Heart left ventricle (tissue), 16 donors: Measurements from ENCODE around the gene CD300LF. TPM values are rescaled to one million over a fixed set of nuclear protein-coding genes. Genes with fewer than 3 reads are reported as not detected.

ENCODE experiments used
- ATAC-seq, 4 donors: fragments of 200-7000 bp; cut with Tn5 transposase; one replicate each; pipeline ENCODE4 v1.9.1; 2020 to 2022; ENCODE audit warnings: moderate library complexity in 4 of 4, mild to moderate bottlenecking in 3 of 4, moderate number of reproducible peaks in 1 of 4
- DNase-seq, 5 donors: peaks; one replicate each; pipeline ENCODE4 v3.0.0-alpha.2; 2020
- H3K27ac ChIP-seq, 12 donors: fragments of 200-600 bp; sonication (generic) in 4 of 12; one replicate each; pipeline versions ENCODE4 v1.5.0 to v1.8.0; 2016 to 2022; ENCODE audit warnings: mild to moderate bottlenecking in 2 of 12
- H3K27me3 ChIP-seq, 9 donors: fragments of 200-600 bp; sonication (generic) in 2 of 9; one replicate each; pipeline versions ENCODE4 v1.5.1 to v1.8.0; 2016 to 2022; ENCODE audit warnings: mild to moderate bottlenecking in 3 of 9
- H3K36me3 ChIP-seq, 9 donors: fragments of 200-600 bp; sonication (generic) in 2 of 9; one replicate each; pipeline versions ENCODE4 v1.5.0 to v1.8.0; 2018 to 2022; ENCODE audit warnings: mild to moderate bottlenecking in 2 of 9
- H3K4me1 ChIP-seq, 12 donors: fragments of 200-600 bp; sonication (generic) in 4 of 12; one replicate each; pipeline versions ENCODE4 v1.5.0 to v1.8.0; 2016 to 2022; ENCODE audit warnings: mild to moderate bottlenecking in 3 of 12
- H3K4me3 ChIP-seq, 12 donors: fragments of 200-600 bp; sonication (generic) in 4 of 12; one replicate each; pipeline versions ENCODE4 v1.5.0 to v1.8.0; 2017 to 2022; ENCODE audit warnings: mild to moderate bottlenecking in 9 of 12, moderate library complexity in 4 of 12
- H3K9me3 ChIP-seq, 12 donors: fragments of 200-600 bp; sonication (generic) in 4 of 12; one replicate each; pipeline versions ENCODE4 v1.5.0 to v1.8.0; 2016 to 2022; ENCODE audit warnings: mild to moderate bottlenecking in 1 of 12
- CTCF ChIP-seq, 12 donors: fragments of 200-600 bp; sonication (generic) in 4 of 12; IDR thresholded peaks; one replicate each; pipeline versions ENCODE4 v1.5.0 to v1.8.0; 2018 to 2022; ENCODE audit warnings: antibody characterized with exemption in 12 of 12, mild to moderate bottlenecking in 5 of 12
- POLR2A ChIP-seq, 2 donors: fragments of 450-650 bp; IDR thresholded peaks; one replicate each; pipeline ENCODE4 v1.6.1; 2017; ENCODE audit warnings: antibody characterized with exemption in 2 of 2, mild to moderate bottlenecking in 2 of 2, moderate library complexity in 2 of 2
- WGBS, 4 donors: extraction: QIAGEN DNeasy Blood & Tissue Kit in 2 of 4; methylation state at CpG; one replicate each; pipeline versions ENCODE4 v1.1.5 to v1.1.7; 2013 to 2018; 5-methylcytosine and 5-hydroxymethylcytosine counted together
- intact Hi-C, 10 donors: fragments of 100-400 bp; cut with DNase I; formaldehyde crosslinking; loops; one replicate each; pipeline versions ENCODE4 v1.11.1 to v1.14.2; 2022
- polyA plus RNA-seq, 2 donors: library from polyadenylated mRNA; stranded (reverse); fragments of 200-250 nt; gene quantifications; one replicate each; pipeline ENCODE4 v1.2.3, GENCODE V29; 2013
- total RNA-seq, 9 donors: library from RNA; depleted of rRNA in 2 of 9; stranded (reverse); fragments of >200 nt in 2 of 9; fragmentation: NEBNext Ultra II Directional in 3 of 9; extraction: Animal tissue kit (Norgen Biotek cat#: 25700) in 3 of 9; gene quantifications; one replicate each; pipeline versions ENCODE4 v1.1.0 to v1.2.4, GENCODE V29; 2016 to 2023
- donor health status: ischemic (EF 13 %, LVEDD 7.1; RV severe dilation, severe dysfunction).
- donor health status: healthy with polysubstance abuse.
- donor health status: DM: no; HTN: yes; CAD: no.
- donor health status: DM: no; HTN: no; CAD: no.
- donor health status: ischemic (EF 25% LVEDD 6.9; RV normal size, moderate dysfunction).
- donor health status: ischemic (EF 25% LVEDD 5.7; RV mildly dilated, moderate dysfunction).
- donor health status: healthy.
- donor health status: DM: yes; HTN: yes; CAD: no.
- donor health status: ischemic (EF 35%, LVEDD 5.7; RV mildly dilated, moderate dysfunction).
- donor health status: nonischemic (EF 11% LVEDD 7.7; RV severe dilation, severe dysfunction).
- donor health status: DM: yes; HTN: yes; CAD: no.
- donor health status: PGD.
- donor health status: ischemic (EF 29% LVEDD 5.4; RV normal size, mild dysfunction).
- donor health status: nonischemic (EF 23%, LVEDD 6.1; RV moderate dilation, normal function).

Gene CD300LF
- total and polyA plus RNA-seq, 11 donors: 0.15 to 7.0 (median 0.42) TPM; not detected in 2

DNA sequence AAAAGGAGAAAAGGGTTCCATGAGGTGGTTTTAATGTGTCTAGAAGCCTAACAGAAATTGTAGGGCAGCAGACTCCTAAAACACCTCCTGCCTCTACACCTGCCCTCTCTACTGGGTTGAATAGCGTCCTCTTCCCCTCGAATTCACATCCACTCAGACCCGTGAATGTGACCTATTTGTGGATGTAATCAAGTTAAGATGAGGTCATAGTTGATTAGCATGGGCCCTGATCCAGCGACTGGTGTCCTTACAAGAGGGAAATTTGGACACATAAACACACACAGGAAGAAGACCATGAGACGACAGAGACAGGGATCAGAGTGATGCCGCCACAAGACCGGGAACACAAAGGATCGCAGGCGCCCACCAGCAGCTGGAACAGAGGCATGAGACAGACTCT is 13.5 kb downstream of the CD300LF start:
- intact Hi-C loops: no loop called here
- Histone ChIP-seq H3K36me3 (no peaks in the 10 kb centered on the region), H3K27me3 (peaks cover 0 to 13% (median 0%) of the 10 kb centered on the region in 9 donors), H3K9me3 (no peaks in the 10 kb centered on the region), H3K4me1 (no peaks in the 10 kb centered on the region), H3K4me3 (no peak overlapping the region), H3K27ac (no peak overlapping the region)
- no peak for TF ChIP-seq CTCF (IDR thresholded peaks at IDR 0.05)
- no peak for TF ChIP-seq POLR2A (IDR thresholded peaks at IDR 0.05)
- 60 to 73% (median 64%) methylated on average over 9 of the region's 9 CpGs for WGBS, 4 donors
- no peak for DNase-seq
- no peak for ATAC-seq

DNA sequence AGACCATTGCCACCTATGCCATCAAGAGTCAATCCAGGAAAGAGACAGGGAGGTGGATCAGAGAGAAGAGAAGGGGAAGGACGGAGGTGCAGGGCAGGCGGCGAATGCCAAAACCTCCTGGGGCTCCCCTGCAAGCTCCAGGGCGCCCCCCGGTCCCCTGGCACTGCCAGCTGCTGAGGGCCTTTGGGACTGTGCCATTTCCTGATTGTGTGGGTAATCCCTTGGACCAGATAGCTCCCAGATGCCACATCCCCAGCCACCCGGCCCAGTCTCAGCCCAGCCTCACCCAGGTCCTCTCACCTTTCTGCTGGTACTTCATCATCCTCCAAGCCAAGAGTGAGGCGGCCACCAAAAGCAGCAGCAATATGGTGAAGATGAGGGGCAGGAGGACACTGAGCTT is 14.7 kb downstream of the CD300LF start:
- Histone ChIP-seq H3K9me3 (no peaks in the 10 kb centered on the region), H3K4me1 (no peaks in the 10 kb centered on the region), H3K27ac (no peak overlapping the region), H3K27me3 (peaks cover 0 to 13% (median 0%) of the 10 kb centered on the region in 9 donors), H3K4me3 (no peak overlapping the region), H3K36me3 (no peaks in the 10 kb centered on the region)
- WGBS, 4 donors: 81 to 88% (median 84%) methylated on average over 5 to 7 of the region's 7 CpGs
- DNase-seq (no peak), ATAC-seq (no peak)
- TF ChIP-seq CTCF (IDR thresholded peaks at IDR 0.05) (no peak), POLR2A (IDR thresholded peaks at IDR 0.05) (no peak)
- intact Hi-C loops: no loop called here

DNA sequence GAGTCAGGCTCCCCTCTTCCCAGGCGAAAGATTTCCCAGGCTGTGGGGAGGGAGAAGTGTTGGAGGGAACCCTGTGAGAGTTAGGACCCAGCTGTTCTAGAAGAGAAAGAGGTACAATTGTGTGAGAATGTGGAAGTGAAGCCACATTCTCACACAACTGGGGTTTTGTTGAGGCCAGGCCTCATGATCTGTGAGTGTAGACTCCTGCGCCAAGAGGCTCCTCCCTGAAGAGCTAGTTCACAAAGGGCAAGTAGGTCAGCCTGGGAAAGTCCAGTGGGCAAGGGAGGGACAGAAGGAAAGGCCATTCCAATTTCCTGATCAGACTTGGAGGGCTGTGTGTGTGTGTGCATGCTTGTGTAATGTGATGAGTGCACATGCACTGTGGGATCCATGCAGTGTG is 15.2 kb downstream of the CD300LF start:
- DNase-seq: no peak
- TF ChIP-seq CTCF (IDR thresholded peaks at IDR 0.05) (no peak), POLR2A (IDR thresholded peaks at IDR 0.05) (no peak)
- ATAC-seq: no peak
- no peak overlapping the region for H3K27ac ChIP-seq
- no peak overlapping the region for H3K4me3 ChIP-seq
- H3K27me3 ChIP-seq: peaks cover 0 to 13% (median 0%) of the 10 kb centered on the region in 9 donors
- H3K9me3 ChIP-seq: no peaks in the 10 kb centered on the region
- intact Hi-C loops: no loop called here
- H3K4me1 ChIP-seq: no peaks in the 10 kb centered on the region
- H3K36me3 ChIP-seq: no peaks in the 10 kb centered on the region
- WGBS, 4 donors: 74 to 92% (median 90%) methylated on average over 2 of the region's 2 CpGs

GRCh38 chr17:74695629-74696028 is 17.1 kb downstream of the CD300LF start:
- no peak overlapping the region for H3K27ac ChIP-seq
- ATAC-seq (no peak), DNase-seq (no peak)
- intact Hi-C loops: no loop called here
- H3K27me3 ChIP-seq: peaks cover 0 to 13% (median 0%) of the 10 kb centered on the region in 9 donors
- WGBS, 4 donors: 73 to 85% (median 78%) methylated on average over 9 to 11 of the region's 11 CpGs
- H3K36me3 ChIP-seq: no peaks in the 10 kb centered on the region
- no peaks in the 10 kb centered on the region for H3K9me3 ChIP-seq
- TF ChIP-seq POLR2A (IDR thresholded peaks at IDR 0.05) (no peak), CTCF (IDR thresholded peaks at IDR 0.05) (no peak)
- H3K4me1 ChIP-seq: peaks cover 0 to 8% (median 0%) of the 10 kb centered on the region in 12 donors
- no peak overlapping the region for H3K4me3 ChIP-seq
